Dermis microvascular lymphatic vessel endothelial cell (primary cell): Measurements from ENCODE around the gene GALK2. TPM values are rescaled to one million over a fixed set of nuclear protein-coding genes. Genes with fewer than 3 reads are reported as not detected.
"Not testable (repeated sequence)": the region's sequence is repeated elsewhere in the genome, so short reads cannot be mapped to it uniquely, and the experiment has no call there.

Experiments used
- DNase-seq, 2 donors: peaks; one replicate each; pipeline versions ENCODE4 v3.0.0 to v3.0.0-alpha.2; 2010; ENCODE audit warnings: low read depth in 2 of 2
- total RNA-seq: library from RNA; depleted of rRNA; stranded (reverse); fragments of >200 nt; gene quantifications from 2 replicates; pipeline ENCODE4 v1.2.1, GENCODE V29; 2014

Gene GALK2
- total RNA-seq, 1 donor from 2014 or later: 43.5 TPM

GRCh38 chr15:49215768-49216739 lies 46.0 kb downstream of the GALK2 start:
- no peak for DNase-seq

- no peak for DNase-seq
Measured at GRCh38 chr15:49223536-49224274, 53.7 kb downstream of the GALK2 start.

GRCh38 chr15:49225572-49226281 lies 55.7 kb downstream of the GALK2 start:
- peak in 1 of 2 donors; percentile 32 for DNase-seq

DNA sequence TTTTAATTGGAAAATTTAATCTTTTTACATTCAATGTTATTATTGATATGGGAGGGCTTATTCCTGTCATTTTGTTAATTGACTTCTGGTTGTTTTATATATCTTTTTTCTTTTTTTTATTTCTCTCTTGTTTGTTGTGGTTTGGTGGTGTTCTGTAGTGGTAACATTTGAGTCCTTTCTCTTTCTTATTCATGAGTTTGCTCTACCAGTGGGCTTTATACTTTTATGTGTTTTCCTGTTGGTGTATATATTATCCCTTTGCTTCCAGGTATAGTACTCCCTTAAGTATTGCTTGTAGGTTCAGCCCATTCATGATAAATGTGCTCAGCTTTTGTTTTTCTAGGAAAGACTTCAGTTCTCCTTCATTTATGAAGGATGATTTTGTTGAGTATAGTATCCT lies 57.6 kb downstream of the GALK2 start:
- no peak for DNase-seq

DNA sequence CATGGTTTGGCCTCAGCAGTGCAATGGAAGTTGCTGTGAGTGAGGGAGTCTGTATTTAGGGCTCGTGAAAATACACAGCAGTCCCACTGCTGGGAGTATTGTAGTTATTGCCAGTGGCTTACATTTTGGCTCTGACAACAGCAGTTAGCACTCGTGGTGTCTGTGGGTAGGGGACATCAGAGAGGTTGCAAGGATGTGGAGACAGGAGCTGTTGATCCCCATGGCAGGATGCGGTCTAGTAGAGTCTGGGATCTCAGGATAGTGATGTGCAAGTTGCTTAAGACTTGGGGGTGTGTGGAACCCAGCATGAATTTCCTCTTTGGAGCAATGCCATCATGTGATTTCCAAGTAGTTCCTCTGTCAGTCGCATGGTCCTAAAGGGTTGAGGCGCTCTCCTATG lies 59.9 kb downstream of the GALK2 start:
- no peak for DNase-seq

DNA sequence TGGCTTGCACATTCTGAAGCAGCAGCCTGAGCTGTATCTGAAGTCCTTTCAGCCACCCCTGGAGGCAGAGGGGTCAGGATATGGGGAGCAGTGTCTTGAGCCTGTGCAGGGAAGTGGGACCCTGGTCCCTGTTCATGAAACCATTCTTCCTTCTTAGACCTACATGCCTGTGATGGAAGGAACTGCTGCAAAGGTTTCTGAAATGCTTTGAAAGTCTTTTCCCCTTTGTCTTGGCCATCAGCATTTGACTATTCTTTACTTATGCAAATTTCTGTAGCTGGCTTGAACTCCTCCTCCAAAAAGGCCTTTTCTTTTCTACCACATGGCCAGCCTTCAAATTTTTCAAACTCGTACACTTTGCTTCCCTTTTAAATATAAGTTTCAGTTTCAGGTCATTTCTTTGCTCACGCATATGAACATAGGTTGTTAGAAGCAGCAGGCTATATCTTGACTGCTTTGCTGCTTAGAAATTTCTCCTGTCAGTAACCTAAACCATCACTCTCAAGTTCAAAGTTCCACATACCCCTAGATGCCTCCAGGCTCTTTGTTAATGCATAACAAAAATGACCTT lies 62.3 kb downstream of the GALK2 start:
- no peak for DNase-seq

DNA sequence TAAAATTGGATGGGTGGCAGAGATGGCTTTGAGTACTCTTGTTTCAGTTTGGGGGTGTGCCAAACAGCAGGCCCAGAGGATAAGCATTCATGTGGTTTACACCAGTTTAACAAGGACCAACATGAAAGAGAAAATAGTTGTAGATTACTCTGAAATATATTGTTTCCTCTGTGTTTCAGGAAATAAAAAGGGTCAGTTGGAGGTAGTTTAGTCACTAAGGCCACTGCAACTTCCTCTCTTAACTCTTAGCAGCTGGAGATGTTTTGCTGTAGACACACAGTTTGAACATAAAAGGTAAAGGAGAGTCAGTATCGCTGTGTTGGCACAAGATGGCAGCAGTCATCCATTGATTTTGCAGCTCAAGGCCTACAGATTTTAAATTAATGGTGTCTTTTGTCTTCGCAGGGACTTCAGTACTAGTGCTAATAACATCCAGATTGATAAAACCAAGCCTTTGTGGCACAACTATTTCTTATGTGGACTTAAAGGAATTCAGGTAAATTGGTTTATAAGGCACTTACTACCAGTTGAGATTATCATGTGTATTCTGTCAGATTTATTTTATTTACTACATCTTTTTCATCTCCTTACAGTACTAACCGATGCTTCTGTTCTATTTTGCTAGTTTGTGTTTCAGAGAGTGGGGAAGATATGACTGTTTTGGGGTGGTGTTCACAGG lies 65.5 kb downstream of the GALK2 start:
- DNase-seq: peak; percentile 68 to 84

DNA sequence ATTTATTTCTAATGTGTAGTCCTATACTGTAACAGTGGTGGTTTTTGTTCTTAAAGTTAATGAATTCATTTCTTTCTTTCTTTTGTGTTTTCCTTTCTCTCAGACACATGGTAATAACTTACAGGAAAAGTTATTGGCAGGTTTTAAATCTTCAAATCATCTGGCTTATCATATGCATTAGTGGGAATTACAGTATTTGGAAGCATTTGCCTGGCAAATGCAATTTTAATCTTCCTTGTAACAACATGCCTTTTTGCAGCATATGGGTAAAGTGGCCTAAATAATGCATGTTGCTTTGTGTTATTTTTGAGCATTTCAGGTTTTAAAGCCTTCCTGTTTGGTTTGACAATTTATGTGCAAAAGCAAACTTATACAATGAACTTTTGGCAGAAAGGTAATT lies 66.8 kb downstream of the GALK2 start:
- DNase-seq: no peak

DNA sequence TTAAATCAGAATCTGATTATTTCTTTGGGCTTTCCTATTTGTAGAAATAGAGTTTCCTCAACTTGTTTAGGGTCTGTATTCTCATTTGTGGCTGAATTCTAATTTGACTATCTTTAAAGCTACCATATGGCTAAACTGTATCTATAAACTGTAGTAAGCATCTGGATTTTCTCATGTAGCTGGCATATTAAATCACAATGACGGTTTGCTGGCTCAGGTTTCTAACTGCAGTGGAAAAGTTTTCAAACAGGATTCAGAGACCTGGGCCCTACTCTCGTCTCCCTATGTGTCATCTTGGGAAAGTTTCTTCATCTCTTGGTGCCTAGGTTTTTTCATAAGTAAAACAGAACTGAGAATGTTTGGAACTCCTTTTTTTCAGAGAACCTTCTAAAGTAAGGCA lies 68.3 kb downstream of the GALK2 start:
- no peak for DNase-seq

GRCh38 chr15:49239105-49239504 lies 69.1 kb downstream of the GALK2 start:
- no peak for DNase-seq

DNA sequence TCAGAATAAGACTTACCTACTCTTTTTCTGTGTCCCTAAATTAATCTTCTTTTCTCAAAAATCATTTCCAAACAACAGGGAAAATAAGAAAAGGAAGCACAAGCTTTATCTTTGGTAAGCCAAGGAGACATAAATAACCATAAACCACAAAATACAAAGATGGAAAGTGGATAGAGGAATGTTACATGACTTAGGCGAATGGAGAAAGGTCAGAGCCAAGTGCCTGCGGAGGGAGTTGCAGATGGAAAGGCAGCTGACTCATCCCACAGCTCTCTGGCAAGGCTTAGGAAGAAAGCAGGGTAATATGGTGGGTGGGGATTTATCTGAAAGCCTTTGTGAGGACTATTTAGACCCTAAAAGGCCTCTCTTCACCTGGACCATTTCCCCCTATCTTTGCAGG lies 72.8 kb downstream of the GALK2 start:
- DNase-seq: no peak

DNA sequence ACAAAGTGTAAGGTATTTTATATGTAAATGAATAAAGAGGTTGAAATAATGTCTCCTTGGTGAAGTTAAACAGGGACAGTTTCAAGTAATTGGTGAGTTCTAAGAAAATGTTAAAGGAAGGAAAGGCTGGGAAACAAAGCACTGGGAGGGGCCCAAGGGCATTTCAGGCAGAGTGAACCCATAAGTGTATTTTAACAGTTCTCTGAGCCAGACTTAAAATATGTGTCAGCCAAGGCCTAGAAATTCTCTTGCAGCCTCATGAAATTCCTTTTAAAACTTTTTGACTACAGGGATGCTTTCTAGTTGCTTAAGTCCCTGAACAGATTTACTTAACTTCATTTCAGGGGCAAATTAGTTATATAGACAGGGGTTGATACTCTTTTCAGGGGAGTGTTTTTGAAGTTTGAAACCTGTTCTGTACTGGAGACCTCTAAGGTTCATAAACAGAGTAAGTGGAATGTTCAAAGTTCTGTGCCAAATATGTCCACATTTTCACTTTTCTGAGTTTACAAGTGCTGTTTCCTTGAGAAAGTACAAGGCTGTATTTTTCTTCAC lies 77.6 kb downstream of the GALK2 start:
- DNase-seq: no peak

GRCh38 chr15:49248291-49248690 lies 78.2 kb downstream of the GALK2 start:
- no peak for DNase-seq

DNA sequence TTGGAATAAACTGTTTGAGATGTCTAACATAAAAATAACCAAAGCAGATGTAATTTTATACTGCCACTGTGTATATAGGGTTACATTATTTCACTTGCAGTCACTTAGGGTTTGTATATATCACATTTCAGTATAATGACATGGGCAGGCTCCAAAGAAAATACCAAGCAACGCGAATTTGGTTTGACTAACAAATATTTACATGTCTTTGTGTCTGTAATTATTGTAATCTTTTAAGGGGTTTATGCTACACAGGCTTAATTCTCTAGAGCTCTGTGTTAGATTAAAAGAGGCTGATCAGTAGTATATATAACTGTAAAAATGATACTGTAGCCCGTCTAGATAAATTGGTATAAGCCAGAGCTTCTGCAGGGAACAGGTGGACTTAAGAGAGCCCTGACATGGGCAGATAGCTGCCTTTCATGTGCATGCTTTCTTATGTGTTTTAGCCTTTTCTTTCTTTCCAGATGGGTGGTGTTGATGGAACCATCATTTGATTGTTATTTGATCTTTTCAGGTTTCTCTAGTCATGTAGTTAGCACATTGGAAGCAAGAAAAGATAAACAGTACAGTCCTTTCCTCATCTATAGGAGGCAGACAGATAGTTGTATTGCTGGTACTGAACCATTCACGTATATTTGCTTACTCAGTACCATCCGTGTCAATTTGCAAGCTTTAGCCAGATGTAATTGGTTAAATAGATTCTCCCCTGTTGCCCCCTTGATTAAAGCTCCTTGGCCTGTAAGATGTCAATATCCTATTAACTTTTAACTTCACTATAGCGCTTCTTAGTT lies 86.1 kb downstream of the GALK2 start:
- DNase-seq: no peak

GRCh38 chr15:49265117-49265516 lies 95.1 kb downstream of the GALK2 start:
- not testable (repeated sequence) for DNase-seq

DNA sequence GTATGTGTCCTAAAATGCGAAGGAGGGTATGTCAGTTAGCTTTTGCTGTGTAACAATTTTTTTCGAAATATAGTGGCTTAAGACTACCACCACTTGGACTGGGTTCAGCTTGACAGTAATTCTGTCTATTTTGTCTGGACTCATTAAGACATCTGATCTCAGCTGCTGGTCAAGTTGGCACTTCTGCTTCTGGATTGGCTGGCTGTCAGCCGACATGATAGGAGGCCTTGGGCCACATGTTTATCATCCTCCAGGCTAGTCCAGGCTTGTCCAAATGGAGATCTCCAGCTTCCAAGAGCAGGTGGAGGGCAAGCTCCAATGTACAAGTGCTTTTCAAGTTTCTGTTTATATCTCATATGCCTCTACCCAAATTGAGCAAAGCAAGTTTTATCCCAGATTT lies 95.9 kb downstream of the GALK2 start:
- DNase-seq: no peak

GRCh38 chr15:49270541-49271421 lies 100.7 kb downstream of the GALK2 start:
- DNase-seq: no peak

GRCh38 chr15:49273734-49274318 lies 103.8 kb downstream of the GALK2 start:
- DNase-seq: no peak

DNA sequence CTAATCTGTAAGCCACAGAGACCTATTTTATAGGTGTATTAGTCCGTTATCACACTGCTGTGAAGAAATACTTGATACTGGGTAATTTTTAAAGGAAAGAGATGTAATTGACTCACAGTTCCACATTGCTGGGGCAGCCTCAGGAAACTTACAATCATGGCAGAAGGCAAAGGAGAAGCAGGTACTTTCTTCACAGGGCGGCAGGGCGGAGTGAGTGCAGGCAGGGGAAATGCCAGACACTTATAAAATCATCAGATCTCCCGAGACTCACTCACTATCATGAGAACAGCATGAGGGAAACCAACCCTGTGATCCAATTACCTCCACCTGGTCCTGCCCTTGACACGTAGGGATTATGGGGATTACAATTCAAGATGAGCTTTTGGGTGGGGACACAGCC lies 108.7 kb downstream of the GALK2 start:
- DNase-seq: no peak
